ENCODE data around the gene PIP5K1B.

Gene PIP5K1B

GRCh38 chr9:68995776-68996175 lies 290.7 kb downstream of the PIP5K1B start:
- no peak for DNase-seq (ENCODE audit: low read depth)
- no peak overlapping the region for H3K4me3 ChIP-seq (ENCODE audit: control insufficient read depth, low read depth, low read length)
- TF ChIP-seq, protein P1, sequence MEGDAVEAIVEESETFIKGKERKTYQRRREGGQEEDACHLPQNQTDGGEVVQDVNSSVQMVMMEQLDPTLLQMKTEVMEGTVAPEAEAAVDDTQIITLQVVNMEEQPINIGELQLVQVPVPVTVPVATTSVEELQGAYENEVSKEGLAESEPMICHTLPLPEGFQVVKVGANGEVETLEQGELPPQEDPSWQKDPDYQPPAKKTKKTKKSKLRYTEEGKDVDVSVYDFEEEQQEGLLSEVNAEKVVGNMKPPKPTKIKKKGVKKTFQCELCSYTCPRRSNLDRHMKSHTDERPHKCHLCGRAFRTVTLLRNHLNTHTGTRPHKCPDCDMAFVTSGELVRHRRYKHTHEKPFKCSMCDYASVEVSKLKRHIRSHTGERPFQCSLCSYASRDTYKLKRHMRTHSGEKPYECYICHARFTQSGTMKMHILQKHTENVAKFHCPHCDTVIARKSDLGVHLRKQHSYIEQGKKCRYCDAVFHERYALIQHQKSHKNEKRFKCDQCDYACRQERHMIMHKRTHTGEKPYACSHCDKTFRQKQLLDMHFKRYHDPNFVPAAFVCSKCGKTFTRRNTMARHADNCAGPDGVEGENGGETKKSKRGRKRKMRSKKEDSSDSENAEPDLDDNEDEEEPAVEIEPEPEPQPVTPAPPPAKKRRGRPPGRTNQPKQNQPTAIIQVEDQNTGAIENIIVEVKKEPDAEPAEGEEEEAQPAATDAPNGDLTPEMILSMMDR (conservative IDR thresholded peaks at IDR 0.05; ENCODE audit: control insufficient read depth, insufficient read depth, low read depth, low read length) = no peak

- no peak overlapping the region for H3K4me3 ChIP-seq (ENCODE audit: control insufficient read depth, low read depth, low read length)
- TF ChIP-seq, protein P1 (conservative IDR thresholded peaks at IDR 0.05; ENCODE audit: control insufficient read depth, insufficient read depth, low read depth, low read length) = no peak
Observed at GRCh38 chr9:68996462-68996861, 291.4 kb downstream of the PIP5K1B start.

DNA sequence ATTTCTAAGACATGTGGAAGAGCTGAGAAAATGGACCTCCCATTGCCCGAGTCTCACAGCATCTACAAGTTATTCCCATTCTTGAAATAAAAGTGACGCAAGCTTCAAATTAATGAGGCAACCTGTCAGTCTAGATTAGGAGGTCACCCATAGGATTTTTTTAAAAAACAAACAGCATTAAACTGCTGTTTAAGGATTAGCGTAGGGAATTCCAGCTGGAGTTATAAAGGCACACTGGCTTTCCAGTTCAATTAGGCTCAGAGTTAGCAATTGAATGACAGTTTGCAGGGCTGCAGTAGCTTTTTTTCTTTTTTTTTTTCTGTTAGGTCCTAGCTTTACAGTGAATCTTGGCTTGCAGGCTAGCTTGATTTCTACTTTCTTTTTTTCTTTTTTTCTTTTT lies 292.6 kb downstream of the PIP5K1B start:
- TF ChIP-seq, protein P1 (conservative IDR thresholded peaks at IDR 0.05; ENCODE audit: control insufficient read depth, insufficient read depth, low read depth, low read length) = no peak
- no peak for DNase-seq (ENCODE audit: low read depth)
- no peak overlapping the region for H3K4me3 ChIP-seq (ENCODE audit: control insufficient read depth, low read depth, low read length)

More at GRCh38 chr9:68996462-68996861, 291.4 kb downstream of the PIP5K1B start:
- DNase-seq (ENCODE audit: low read depth) = no peak

DNA sequence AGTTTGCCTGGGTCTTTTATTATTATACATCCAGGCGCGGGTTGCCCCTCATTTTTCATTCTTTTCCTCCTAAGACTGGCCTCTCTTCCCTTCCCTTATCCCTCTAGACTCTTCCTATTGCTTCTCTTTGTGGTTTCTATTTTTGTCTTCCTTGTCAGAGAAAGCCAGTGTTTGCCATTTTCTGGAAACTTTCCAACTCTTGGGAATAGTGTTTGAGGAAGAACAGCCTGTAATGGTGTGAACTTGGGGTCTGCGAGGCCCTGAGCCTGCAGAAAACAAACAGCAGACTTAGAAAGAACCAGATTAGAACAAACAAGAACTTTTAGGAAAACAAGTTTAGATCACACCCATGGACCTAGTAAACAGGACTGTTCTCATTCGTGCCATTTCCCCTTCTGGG lies 293.3 kb downstream of the PIP5K1B start:
- TF ChIP-seq, protein P1 (conservative IDR thresholded peaks at IDR 0.05; ENCODE audit: control insufficient read depth, insufficient read depth, low read depth, low read length) = no peak
- no peak for DNase-seq (ENCODE audit: low read depth)
- H3K4me3 ChIP-seq (ENCODE audit: control insufficient read depth, low read depth, low read length) = no peak overlapping the region

GRCh38 chr9:68998812-68999211 lies 293.8 kb downstream of the PIP5K1B start:
- H3K4me3 ChIP-seq (ENCODE audit: control insufficient read depth, low read depth, low read length) = no peak overlapping the region
- TF ChIP-seq, protein P1 (conservative IDR thresholded peaks at IDR 0.05; ENCODE audit: control insufficient read depth, insufficient read depth, low read depth, low read length) = no peak
- DNase-seq (ENCODE audit: low read depth) = no peak

DNA sequence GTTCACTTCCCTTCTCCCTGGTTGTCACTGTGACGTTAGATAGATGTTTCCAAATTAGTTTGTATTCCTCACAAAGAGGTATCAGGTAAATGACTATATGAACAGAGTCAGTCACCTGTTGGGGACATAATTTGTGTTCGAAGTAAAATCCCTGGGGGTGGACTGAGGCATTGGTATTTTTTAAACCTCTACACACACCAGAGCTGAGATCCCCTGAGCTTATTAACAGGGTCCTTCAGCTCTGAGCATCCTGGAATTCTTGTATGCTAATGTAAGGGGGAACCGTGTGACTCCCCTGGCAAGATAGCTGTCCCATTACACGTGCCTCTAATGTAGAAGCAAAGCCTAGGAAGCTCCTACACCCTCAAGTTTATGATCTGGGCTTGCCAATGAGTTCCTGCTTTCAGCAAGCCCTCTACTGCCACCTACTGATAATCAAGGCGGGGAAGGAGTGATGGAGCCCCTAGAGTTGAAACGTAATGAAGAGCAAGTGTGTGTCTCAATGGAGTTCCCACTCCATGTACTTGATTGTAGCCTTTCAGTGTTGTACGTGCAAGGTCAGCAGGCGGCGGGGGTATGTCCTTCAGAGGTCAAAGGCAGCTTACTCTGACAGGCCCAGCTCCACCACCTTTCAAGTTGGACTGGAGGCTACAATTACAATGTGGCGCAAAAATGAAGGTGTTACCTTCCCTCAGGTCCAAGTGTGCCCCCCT lies 294.5 kb downstream of the PIP5K1B start:
- no peak overlapping the region for H3K4me3 ChIP-seq (ENCODE audit: control insufficient read depth, low read depth, low read length)
- peak; percentile 67 for DNase-seq (ENCODE audit: low read depth)
- TF ChIP-seq, protein P1 (conservative IDR thresholded peaks at IDR 0.05; ENCODE audit: control insufficient read depth, insufficient read depth, low read depth, low read length) = peak; percentile 90

Data from fibroblast of mammary gland (primary cell).